ENCODE results near the gene RAP2C.

- TF ChIP-seq CTCF (IDR thresholded peaks at IDR 0.05 in 4 of 5, conservative IDR thresholded peaks at IDR 0.05 in 1 of 5) (no peak), POLR2A (IDR thresholded peaks at IDR 0.05) (no peak)
Observed at GRCh38 chrX:132207996-132208395, 11.3 kb downstream of the RAP2C start.
